GM19328 (cell line): ENCODE measurements around the gene SC5D.
A peak's percentile ranks its signal among the peaks of the same experiment; 100 is the strongest.

ENCODE experiments used
- ATAC-seq: cut with Tn5 transposase; IDR thresholded peaks from one replicate; pipeline ENCODE4 v1.9.1; 2021; ENCODE audit warnings: mild to moderate bottlenecking, moderate library complexity; ENCODE audit not compliant: unreplicated experiment

Gene SC5D, protein sequence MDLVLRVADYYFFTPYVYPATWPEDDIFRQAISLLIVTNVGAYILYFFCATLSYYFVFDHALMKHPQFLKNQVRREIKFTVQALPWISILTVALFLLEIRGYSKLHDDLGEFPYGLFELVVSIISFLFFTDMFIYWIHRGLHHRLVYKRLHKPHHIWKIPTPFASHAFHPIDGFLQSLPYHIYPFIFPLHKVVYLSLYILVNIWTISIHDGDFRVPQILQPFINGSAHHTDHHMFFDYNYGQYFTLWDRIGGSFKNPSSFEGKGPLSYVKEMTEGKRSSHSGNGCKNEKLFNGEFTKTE

DNA sequence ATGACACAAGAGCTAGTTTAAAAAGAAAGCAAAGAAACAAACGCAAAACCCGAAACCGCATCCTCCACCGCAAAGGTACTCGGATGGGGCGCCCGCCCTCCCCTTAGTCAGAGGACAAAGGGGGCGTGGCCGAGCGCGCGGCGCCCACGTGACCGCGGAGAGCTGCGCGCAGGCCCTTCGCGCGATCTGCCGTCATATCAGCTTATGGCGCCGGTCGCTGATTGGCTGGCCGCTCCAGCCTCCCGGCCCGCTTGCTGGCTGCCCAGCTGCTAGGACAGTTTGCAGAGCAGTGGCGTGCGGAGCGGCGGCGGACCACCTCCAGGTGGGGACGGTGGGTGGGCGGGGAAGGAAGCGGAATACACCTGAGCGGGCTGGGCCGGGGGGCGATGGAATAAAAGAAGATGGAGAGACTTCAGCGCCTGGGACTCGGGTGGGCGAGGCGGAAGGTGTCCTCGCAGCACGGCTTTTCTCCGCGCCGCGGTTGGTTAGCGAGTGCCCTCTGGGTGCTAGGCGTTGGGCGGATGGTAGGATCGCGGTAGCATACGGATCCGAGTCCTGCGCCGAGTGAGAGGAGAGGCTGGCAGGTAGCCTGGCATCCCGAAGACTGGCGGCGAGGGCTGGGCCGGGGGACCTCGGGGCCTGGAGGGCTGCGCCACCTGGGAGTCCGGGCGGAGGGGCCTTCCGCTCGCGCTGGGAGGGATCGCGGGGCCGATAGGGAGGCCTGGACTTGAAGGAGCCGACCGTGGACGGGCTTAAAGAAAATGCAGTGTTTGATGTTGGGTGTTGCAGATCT is at the start of gene SC5D:
Gene SC5D (plus strand): TSS at position 277 of the 793 bp plus-strand sequence. CDS start 10,605 bp downstream, outside the sequence.
- ATAC-seq, result peak; percentile 96

DNA sequence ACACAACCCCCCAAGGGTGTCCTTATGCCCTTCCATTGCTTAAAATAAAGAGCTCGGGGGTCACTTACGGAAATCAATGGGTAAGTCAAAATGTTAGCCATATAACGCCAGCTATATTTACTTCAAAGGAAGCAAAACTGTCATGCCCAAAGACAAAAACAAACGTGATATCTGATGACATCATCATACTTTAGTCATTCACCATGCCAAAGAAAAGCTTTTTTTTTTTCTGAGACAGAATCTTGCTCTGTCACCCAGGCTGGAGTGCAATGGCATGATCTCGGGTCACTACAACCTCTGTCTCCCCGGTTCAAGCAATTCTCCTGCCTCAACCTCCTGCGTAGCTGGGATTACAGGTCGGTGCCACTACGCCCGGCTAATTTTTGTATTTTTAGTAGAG is 47.7 kb upstream of the SC5D start:
- no peak for ATAC-seq

DNA sequence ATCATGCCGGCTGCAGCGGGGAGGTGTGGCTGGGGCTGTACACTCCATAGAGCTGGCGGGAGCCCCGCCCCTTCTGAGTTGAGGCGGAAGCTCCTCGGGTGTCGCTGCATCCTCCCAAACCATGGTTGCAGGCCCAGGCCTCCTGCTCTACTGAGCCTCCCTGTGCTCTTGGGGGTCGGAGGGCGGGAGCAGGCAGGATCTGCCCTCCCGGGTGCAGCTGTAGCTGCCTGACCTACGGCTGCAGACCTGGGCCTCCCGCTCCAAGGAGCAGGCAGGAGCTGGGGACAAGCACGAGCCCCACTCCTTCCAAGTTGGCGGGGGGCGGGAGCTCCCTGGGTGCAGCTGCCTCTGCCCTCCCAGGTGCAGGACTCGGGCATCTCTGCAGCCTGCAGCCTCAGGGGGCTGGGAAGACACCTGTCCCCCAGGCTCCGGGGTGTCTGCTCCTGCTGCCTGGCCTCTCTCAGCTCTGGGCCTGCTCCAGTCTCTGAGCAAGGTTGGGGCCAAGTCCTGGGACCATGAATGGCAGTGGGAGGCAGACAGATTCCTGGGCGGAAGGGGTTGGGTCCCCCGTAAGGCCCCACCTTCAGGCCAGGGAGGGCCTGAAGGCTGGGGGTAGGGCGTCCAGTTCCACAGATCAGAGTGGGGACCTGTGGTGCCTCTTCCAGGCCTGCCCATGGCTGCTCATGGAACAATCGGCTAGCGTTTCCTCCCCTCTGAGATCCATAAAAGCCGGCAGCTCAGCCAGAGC is 46.4 kb upstream of the SC5D start:
- ATAC-seq, result no peak

DNA sequence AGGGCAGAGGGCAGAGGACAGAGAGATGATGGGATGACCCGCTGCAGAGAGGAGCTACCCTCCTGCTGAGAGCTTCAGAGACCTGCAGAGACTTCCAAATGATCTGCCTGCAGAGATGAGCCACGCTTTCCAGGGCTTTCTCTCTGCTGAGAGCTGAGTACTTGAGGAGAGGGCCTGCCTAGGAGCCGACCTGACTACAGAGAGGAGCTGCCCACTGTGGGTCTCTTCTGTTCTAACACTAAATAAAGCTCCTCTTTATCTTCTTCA is 45.9 kb upstream of the SC5D start:
- no peak for ATAC-seq

DNA sequence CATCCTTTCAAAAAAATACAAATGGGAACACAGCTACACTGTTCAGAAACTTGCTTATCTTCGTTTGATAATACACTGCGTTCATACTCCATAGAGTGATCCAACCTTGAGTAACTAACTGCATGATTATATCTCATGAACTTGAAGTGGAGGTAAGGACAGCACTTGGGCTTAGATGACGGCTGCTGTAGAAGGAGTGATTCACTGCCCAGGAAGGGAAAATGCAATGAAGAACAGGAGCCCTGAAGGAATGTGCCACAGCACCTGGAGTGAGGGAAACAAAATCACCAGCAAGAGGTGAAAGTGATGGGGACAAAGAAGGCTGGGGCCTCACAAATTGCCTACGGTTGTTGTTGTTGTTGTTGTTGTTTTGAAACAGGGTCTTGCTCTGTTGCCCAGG is 44.1 kb upstream of the SC5D start:
- ATAC-seq, result no peak

DNA sequence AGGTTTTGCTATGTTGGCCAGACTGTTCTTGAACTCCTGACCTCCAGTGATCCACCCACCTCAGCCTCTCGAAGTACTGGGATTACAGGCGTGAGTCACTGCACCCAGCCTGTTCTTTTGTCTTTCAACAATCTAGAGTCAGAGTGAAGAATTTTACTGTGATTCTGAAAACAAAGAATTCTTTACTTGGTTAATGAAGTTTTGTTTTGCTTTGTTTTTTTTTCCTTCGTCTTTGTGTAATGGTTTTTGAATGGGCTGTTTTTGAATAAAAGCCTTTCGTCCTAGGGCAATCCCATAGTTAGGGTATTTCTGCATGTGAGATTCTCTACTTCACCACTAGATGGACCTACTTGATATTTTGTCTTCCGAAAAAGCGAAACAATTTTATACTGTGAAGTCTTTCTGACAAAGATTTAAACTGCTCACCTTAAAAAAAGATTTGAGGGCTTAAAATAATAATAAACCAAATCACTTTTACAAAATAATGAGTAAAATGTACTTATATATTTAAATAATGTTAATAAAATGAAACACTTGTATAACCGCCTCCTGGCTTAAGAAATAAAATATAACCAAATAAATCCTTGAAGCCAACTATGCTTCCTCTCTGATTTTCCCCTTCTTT is 43.4 kb upstream of the SC5D start:
- ATAC-seq, result no peak

DNA sequence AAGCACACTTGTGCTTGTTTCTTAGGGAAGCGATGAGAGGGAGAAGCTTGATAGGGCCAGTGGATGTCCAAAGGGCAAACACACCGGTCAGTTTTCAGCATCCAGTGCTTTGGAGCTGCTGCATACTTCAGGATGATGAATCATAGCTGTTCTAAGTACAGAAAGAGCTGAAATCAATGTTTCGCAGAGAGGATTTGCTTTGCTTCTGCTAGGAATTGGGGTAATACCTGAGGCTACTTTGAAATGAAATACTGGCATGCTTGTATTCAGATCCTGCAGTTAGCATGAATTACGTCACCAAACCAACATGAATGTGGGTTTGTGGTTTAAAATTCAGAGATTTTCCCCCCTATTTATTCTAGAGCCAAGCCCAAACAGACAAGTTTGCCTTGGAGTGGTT is 41.7 kb upstream of the SC5D start:
- ATAC-seq, result no peak

DNA sequence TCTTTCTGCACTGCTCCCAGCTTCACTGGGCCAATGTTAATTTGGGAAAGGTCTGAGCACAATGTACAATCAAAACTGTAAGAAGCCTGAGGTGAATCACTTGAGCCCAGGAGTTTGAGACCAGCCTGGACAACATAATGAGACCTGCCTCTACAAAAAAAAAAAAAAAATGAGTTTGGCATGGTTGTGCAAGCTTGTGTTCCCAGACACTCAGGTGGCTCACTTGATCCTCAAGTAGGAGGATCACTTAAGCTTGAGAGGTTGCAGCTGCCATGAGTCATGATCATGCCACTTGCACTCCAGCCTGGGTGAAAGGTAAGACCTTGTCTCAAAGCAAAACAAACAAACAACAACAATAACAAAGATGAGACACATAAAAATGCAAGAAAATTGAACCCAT is 38.6 kb upstream of the SC5D start:
- ATAC-seq, result no peak

DNA sequence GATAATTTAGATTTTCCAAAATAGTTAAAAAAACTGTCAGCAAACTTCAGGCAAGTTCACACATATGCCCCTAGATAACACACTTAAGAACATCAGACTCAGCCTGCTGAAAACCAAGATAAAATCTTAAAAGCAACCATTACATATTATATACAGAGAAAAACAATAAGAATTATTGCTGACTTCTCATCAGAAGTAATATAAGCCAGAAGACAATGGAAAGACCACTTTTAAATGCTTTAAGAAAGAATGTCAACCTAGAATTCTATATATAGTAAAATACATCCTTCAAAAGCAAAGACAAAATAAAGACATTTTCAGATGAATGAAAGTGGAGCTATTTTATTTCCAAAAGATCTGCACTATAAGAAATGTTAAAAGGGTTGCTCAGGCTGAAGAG is 37.8 kb upstream of the SC5D start:
- no peak for ATAC-seq

DNA sequence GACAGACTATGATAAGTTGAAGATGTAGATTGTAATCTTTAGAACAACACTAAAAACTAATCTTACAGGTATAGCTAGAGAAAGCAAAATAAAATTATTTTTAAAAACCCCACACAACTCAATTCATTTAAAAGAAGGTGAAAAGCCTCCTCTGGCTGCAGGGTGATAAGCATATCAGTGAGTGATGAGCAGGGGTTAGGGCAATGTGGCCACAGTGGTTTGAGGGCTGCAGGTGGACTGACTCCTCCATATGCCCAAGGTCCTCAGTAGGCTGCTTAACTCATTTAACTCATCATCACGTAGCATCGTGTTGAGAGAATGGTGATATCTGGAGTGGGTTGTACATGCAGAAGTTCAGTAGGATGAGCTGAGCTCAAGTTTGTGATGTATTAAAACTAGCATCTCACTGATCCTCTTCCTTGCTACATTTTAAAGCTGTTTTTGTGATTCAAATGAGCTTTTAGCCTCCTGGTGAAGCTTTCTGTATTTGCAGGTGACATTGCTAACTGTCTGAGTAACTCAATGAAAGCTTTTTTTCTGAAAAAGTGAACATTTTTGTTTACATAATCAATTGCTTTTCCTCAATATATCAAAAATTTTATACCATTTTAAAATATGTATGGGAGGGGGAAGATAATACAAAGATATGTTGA is 37.0 kb upstream of the SC5D start:
- no peak for ATAC-seq

DNA sequence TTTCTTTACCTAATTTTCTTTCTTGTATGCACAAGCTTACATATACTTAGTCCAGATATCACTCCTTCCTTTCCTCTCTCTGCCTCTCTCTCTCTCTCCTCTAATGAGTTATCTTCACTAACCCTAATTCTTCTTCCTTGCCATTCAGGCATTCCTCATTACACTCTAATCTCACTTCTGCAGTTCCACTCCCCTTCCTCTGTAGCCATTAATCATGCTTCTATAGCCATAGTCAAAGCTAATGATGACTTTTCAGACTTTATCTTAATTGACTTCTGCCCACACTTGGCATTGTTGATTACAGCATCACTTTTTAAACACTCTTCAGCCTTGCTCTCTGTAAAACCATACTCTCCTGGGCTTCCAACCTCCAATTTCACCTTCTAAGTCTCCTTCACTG is 35.3 kb upstream of the SC5D start:
- ATAC-seq, result no peak

DNA sequence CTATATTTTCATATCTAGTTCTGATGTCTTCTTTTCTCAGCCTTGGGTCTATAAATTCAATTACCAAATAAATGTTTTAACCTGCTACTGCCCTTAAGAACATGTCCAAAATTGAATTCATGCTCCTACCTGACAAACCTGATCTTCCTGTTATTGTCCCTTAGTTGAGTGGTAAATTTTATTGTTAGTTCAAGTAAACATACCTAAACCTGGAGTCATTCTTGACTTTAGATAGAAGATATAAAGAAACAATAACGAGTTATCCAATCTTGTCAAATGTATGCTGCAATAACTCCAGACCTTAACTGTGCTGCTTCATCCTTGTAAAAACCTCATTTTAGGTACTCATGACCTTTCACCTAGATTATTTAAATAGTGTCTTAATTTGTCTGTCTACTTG is 34.6 kb upstream of the SC5D start:
- ATAC-seq, result no peak

DNA sequence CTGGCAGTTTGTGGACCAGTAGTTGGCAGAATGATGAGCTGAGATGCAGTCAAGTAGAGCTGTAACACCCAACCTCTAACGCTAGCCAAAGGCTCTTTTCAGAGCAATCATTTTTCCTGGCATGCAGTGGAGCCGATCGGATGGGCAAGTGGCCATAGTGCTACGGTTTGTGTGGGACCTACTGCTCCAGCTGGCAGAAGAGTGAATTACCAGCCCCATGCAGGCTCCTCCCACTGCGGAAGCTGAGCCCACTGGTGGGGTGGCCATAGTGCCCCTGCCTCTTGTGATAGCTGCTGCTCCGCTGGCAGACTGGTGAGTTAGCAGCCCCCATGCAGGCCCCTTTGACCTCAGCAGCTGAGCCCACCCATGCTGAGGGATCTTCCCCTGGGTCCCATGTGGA is 27.0 kb upstream of the SC5D start:
- no peak for ATAC-seq

DNA sequence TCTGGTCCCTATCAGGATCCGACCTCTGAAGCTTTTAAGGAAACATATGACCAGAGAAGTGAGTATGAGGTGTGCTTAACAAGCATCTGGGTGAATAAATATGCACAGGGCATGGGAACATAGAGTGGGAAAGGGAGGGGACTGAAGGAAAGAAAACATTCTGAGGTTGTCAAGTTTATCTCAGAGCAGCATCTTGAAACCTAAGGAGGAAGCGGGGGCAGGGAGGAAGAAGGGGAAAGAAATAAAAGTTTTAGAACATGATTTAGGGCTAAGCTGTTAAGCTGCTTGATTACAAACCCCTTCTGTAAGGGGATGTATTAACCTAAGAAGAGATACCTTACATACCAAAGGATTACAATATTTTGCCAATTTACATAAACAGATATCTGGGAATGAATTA is 24.0 kb upstream of the SC5D start:
- no peak for ATAC-seq

DNA sequence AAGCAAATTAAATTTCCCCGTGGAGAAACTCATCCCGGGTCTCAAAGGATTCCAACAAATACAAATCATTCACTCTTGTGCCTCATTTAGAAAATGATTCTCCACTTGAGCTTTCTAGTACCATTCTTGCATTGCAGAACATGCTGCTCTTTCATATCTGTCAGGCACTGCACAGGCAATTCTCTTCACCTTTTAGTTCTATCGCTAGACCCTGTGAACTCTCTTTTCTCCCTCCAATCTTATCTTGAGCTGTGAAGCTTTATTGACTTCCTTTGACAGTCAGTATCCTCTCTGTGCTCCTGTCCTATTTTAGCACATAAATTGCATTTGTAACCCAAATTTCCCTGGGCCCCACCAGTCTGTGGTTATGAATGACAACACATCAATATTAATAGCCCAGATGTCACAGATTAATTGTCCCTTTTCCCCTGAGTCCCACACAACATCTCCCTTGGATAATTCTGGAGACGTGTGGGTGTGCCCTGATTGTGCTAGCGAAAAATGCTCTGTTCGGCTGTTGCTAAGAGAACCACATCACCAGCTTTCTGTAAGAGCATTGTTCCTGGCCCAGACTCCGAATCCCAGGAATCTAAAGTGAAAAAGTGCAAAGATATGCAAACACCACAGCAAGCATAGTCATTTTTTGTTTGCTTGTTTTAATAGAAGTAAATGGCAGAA is 22.4 kb upstream of the SC5D start:
- no peak for ATAC-seq

DNA sequence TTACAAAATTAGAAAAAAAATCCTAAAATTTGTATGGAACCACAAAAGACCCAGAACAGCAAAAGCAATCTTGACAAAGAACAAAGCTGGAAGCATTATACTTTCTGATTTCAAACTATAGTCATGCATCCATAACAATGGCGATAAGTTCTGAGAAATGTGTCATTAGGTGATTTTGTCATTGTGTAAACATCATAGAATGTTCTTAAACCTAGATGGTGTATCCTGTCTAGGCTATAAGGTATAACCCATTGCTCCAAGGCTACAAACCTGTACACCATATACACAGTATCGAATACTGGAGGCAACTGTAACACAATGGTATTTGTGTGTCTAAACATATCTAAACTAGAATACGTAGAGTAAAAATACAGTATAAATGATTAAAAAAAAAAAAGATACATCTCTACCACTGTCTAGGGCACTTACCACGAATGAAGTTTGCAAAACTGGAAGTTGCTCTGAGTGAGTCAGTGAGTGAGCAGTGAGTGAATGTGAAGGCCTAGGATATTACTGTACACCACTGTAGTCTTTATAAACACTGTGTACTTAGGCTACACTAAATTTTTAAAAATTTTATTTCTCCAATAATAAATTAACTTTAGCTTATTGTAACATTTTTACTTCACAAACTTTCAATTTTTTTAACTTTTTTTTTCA is 18.1 kb upstream of the SC5D start:
- no peak for ATAC-seq

DNA sequence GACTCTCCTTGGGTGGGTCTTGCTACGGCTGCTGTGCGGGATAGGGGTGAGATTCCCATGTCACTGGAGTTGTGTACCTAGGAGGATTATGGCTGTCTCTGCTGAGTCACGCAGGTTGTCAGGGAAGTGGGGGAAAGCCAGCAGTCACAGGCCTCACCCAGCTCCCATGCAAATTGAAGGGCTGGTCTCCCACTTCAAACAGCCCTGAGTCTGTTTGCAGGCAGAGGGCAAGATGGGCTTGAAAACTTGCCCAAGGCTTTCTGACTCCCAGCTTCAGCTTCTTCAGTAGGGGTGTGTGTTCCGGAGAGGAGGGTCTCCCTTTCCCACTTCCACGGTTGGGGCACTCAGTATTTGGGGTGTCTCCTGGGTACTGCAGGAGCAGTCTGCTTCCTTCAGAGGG is 10.9 kb upstream of the SC5D start:
- no peak for ATAC-seq

DNA sequence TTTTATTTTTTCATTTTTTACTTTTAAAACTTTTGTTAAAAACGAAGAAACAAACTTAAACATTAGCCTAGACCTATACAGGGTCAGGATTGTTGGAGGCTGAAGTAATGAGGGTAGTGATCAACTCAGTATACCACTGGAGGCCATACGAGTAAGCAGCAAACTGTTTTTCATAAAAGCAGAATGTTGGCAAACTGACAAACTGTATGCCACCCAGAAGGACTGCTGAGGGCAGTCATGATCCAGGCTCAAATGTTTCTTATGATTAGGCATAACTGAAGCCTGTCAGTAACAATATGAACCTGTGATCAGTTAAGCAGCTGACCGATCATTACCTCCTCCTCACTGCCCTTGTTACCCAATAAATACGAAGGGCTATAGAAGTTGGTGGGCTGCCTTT is 10.2 kb upstream of the SC5D start:
- ATAC-seq, result no peak

DNA sequence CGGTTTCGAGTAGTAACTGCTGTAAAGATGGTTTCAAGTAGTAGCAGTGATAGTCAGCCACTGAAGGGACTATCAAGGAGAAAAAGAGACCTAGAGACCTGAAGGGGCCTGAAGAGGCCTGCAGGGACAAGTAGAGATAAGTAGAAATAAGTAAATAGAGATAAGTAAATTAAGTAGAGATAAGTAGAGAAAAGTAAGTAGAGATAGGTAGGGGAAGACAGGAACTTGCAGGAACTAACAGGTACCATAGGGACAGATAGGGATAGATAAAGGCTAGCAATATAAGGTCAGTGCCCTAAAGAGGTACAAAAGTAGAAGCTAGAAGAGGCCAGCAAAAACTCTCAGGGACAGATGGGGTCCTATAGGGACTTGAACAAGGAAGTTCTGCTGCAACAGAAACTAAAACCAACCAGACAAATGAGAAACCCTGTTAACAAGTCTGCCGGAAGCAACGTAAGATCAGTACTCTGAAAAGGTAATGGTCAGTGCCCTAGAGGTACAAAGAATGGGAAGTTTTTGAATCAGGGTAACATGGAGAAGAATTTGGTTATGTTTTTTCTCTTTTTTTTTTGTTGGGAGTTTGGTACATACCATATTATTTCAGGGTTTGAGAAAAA is 9.6 kb upstream of the SC5D start:
- no peak for ATAC-seq

DNA sequence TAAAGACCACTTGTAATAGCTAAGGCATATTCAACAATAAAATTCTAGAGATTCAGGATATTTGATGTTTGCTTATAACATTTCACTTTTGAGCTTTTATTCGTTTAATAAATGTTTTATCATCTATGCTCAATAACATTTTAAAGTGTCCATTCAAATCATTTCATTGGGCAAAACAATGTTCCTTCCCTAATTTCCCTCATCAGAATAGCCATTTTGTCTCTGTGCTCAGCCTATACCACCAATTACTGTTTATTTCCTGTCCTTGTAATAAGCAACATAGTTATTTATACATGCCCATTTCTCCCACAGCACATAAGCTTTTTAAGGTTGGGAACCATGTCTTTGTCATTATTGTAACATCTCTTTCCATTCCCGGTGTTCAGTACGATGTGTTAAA is 1.3 kb upstream of the SC5D start:
- no peak for ATAC-seq
